H1 (cell line): ENCODE data around the gene ITPR1. TPM values are rescaled to one million over a fixed set of nuclear protein-coding genes. Genes with fewer than 3 reads are reported as not detected.

Source experiments
- CTCF ChIA-PET: fragments of 300-600 bp; sonication (Branson Sonifier 250); formaldehyde crosslinking; loops from one replicate; lab custom pipeline; 2021; ENCODE audit not compliant: partially characterized antibody; lab: Charles Lee
- POLR2A ChIA-PET: fragments of 300-600 bp; sonication (Branson Sonifier 250); formaldehyde crosslinking; loops from one replicate; lab custom pipeline; 2021; ENCODE audit warnings: inconsistent platforms; ENCODE audit not compliant: partially characterized antibody; lab: Charles Lee
- DNase-seq, 2 experiments: peaks; one replicate each; pipeline versions ENCODE4 v3.0.0 to v3.0.0-alpha.2; 2010 to 2022; ENCODE audit warnings: low spot score in 2 of 2, low read depth in 1 of 2, mixed read lengths in 1 of 2
- FAIRE-seq: peaks from 2 replicates; lab custom pipeline; 2011; peaks lifted over from hg19 to GRCh38; lab: Jason Lieb, UNC
- H2AFZ ChIP-seq: 2 replicates; pipeline ENCODE4 v1.8.1; 2012; ENCODE audit warnings: low read length, inconsistent platforms
- H2AK5ac ChIP-seq: 2 replicates; pipeline ENCODE4 v1.6.1; 2013; ENCODE audit warnings: low read depth, low read length
- H2BK120ac ChIP-seq: replicated peaks from 2 replicates; pipeline ENCODE3; 2013; ENCODE audit warnings: low read depth, low read length, inconsistent platforms
- H2BK12ac ChIP-seq: 2 replicates; pipeline ENCODE4 v1.6.1; 2013; ENCODE audit warnings: low read depth, low read length
- H2BK15ac ChIP-seq: 2 replicates; pipeline ENCODE4 v1.6.1; 2013; ENCODE audit warnings: low read length
- H2BK20ac ChIP-seq: 2 replicates; pipeline ENCODE4 v1.6.1; 2013; ENCODE audit warnings: low read length
- H2BK5ac ChIP-seq: 2 replicates; pipeline ENCODE4 v1.6.1; 2013; ENCODE audit warnings: low read depth, low read length
- H3K14ac ChIP-seq: 2 replicates; pipeline ENCODE4 v1.6.1; 2013; ENCODE audit warnings: inconsistent platforms; ENCODE audit not compliant: insufficient read length
- H3K18ac ChIP-seq: 2 replicates; pipeline ENCODE4 v1.6.1; 2013; ENCODE audit warnings: low read length; ENCODE audit errors: extremely low read depth
- H3K23ac ChIP-seq: 2 replicates; pipeline ENCODE4 v1.6.1; 2013; ENCODE audit warnings: inconsistent platforms; ENCODE audit not compliant: insufficient read length
- H3K23me2 ChIP-seq: 2 replicates; pipeline ENCODE4 v1.6.1; 2013; ENCODE audit warnings: low read depth, low read length
- H3K27ac ChIP-seq: 2 replicates; pipeline ENCODE4 v1.6.1; 2011; ENCODE audit warnings: low read depth, low read length, inconsistent platforms
- H3K27me3 ChIP-seq, 4 experiments: replicated peaks in 1 of 4; 1 replicate in 1 of 4; 2 replicates in 3 of 4; pipeline versions ENCODE4 v1.6.1 to v1.8.1; 2011 to 2013; ENCODE audit warnings: low read length in 3 of 4, mild to moderate bottlenecking in 3 of 4, inconsistent platforms in 2 of 4, mixed read lengths in 2 of 4, moderate library complexity in 1 of 4; ENCODE audit not compliant: control insufficient read depth in 3 of 4, insufficient read depth in 3 of 4; ENCODE audit errors: extremely low read depth in 1 of 4
- H3K36me3 ChIP-seq, 4 experiments: 2 replicates each; pipeline versions ENCODE4 v1.6.1 to v1.8.1; 2011 to 2013; ENCODE audit warnings: mild to moderate bottlenecking in 4 of 4, low read length in 3 of 4, moderate library complexity in 2 of 4, control low read depth in 1 of 4, inconsistent platforms in 1 of 4; ENCODE audit not compliant: insufficient read depth in 4 of 4, control insufficient read depth in 2 of 4
- H3K4ac ChIP-seq: replicated peaks from 2 replicates; pipeline ENCODE3; 2013; ENCODE audit warnings: low read length, low read depth, mixed read lengths, inconsistent platforms; ENCODE audit not compliant: insufficient read length
- H3K4me1 ChIP-seq, 4 experiments: replicated peaks in 1 of 4; 1 replicate in 1 of 4; 2 replicates in 3 of 4; pipeline versions ENCODE4 v1.6.1 to v1.8.1; 2011 to 2013; ENCODE audit warnings: low read length in 3 of 4, inconsistent platforms in 2 of 4, mixed read lengths in 1 of 4; ENCODE audit not compliant: insufficient read depth in 4 of 4, control insufficient read depth in 3 of 4
- H3K4me2 ChIP-seq, 2 experiments: 2 replicates each; pipeline versions ENCODE4 v1.6.1 to v1.8.1; 2011 to 2013; ENCODE audit warnings: low read depth in 2 of 2, low read length in 2 of 2, control low read depth in 1 of 2, inconsistent platforms in 1 of 2, mild to moderate bottlenecking in 1 of 2; ENCODE audit not compliant: insufficient read depth in 1 of 2
- H3K4me3 ChIP-seq, 4 experiments: fragments of 200-600, 300-600 bp in 1 of 4; sonication (generic), shearing (Covaris generic), sonication (Bioruptor Twin) in 1 of 4; 2 replicates each; pipeline versions ENCODE4 v1.5.1 to v1.8.1; 2011 to 2016; ENCODE audit warnings: low read length in 4 of 4, low read depth in 3 of 4, control low read depth in 2 of 4, inconsistent platforms in 2 of 4, mild to moderate bottlenecking in 2 of 4, mixed read lengths in 1 of 4, moderate library complexity in 1 of 4; ENCODE audit not compliant: insufficient read depth in 2 of 4; ENCODE audit errors: extremely low read depth in 1 of 4
- H3K56ac ChIP-seq: replicated peaks from 2 replicates; pipeline ENCODE3; 2013; ENCODE audit warnings: low read depth, mild to moderate bottlenecking, mixed read lengths, low read length, inconsistent platforms; ENCODE audit not compliant: insufficient read length
- H3K79me1 ChIP-seq: 2 replicates; pipeline ENCODE4 v1.6.1; 2013; ENCODE audit warnings: low read depth, low read length, control low read depth
- H3K79me2 ChIP-seq, 2 experiments: 2 replicates each; pipeline versions ENCODE4 v1.6.1 to v1.8.1; 2012 to 2013; ENCODE audit warnings: low read length in 2 of 2, mild to moderate bottlenecking in 2 of 2, inconsistent platforms in 1 of 2; ENCODE audit not compliant: insufficient read depth in 2 of 2, control insufficient read depth in 1 of 2
- H3K9ac ChIP-seq, 4 experiments: replicated peaks in 1 of 4; 1 replicate in 1 of 4; 2 replicates in 3 of 4; pipeline versions ENCODE4 v1.6.1 to v1.8.1; 2011 to 2013; ENCODE audit warnings: low read depth in 3 of 4, low read length in 3 of 4, control low read depth in 2 of 4, mild to moderate bottlenecking in 2 of 4, moderate library complexity in 2 of 4, inconsistent platforms in 1 of 4; ENCODE audit errors: extremely low read depth in 1 of 4
- H3K9me3 ChIP-seq, 2 experiments: 2 replicates each; pipeline versions ENCODE4 v1.6.1 to v1.8.1; 2012 to 2013; ENCODE audit warnings: mild to moderate bottlenecking in 2 of 2, moderate library complexity in 2 of 2, control low read depth in 1 of 2, inconsistent platforms in 1 of 2, low read depth in 1 of 2, low read length in 1 of 2, mixed read lengths in 1 of 2; ENCODE audit not compliant: insufficient read depth in 2 of 2
- H4K20me1 ChIP-seq, 2 experiments: replicated peaks in 1 of 2; 2 replicates each; pipeline versions ENCODE3 to v1.8.1; 2011 to 2013; ENCODE audit warnings: inconsistent platforms in 2 of 2, low read length in 2 of 2, mild to moderate bottlenecking in 1 of 2; ENCODE audit not compliant: insufficient read depth in 2 of 2, control insufficient read depth in 1 of 2
- H4K5ac ChIP-seq: 2 replicates; pipeline ENCODE4 v1.6.1; 2013; ENCODE audit warnings: low read length, low read depth, mixed read lengths, inconsistent platforms; ENCODE audit not compliant: insufficient read length
- H4K8ac ChIP-seq: 2 replicates; pipeline ENCODE4 v1.8.0; 2013; ENCODE audit warnings: mild to moderate bottlenecking, moderate library complexity, low read length, inconsistent platforms; ENCODE audit not compliant: insufficient read depth; ENCODE audit errors: extremely low read depth
- H4K91ac ChIP-seq: replicated peaks from 2 replicates; pipeline ENCODE3; 2013; ENCODE audit warnings: low read length, mixed read lengths, inconsistent platforms; ENCODE audit not compliant: insufficient read length
- CTCF ChIP-seq, 3 experiments: IDR thresholded peaks; 1 replicate in 2 of 3; 2 replicates in 1 of 3; pipeline versions ENCODE4 v1.5.1 to v1.6.1; 2011; ENCODE audit warnings: low read length in 3 of 3, mild to moderate bottlenecking in 3 of 3, inconsistent platforms in 2 of 3, low read depth in 1 of 3, moderate library complexity in 1 of 3; ENCODE audit not compliant: insufficient read depth in 1 of 3; ENCODE audit errors: control extremely low read depth in 1 of 3
- FOSL1 ChIP-seq: IDR thresholded peaks from 2 replicates; pipeline ENCODE4 v1.6.1; 2011; ENCODE audit warnings: mild to moderate bottlenecking, low read depth, low read length, moderate library complexity; ENCODE audit not compliant: insufficient read depth
- JUND ChIP-seq: IDR thresholded peaks from 2 replicates; pipeline ENCODE4 v1.6.1; 2011; ENCODE audit warnings: mild to moderate bottlenecking, improper control_type of control experiment, low read length
- KDM5A ChIP-seq: fragments of 200-600 bp; IDR thresholded peaks from 2 replicates; pipeline ENCODE4 v1.7.1; 2012; ENCODE audit warnings: mild to moderate bottlenecking, low read length, inconsistent platforms, mixed read lengths
- SP2 ChIP-seq: IDR thresholded peaks from 2 replicates; pipeline ENCODE4 v1.6.1; 2012; ENCODE audit warnings: mild to moderate bottlenecking, low read length, inconsistent platforms
- polyA plus RNA-seq, 7 experiments: library from polyadenylated mRNA; depleted of rRNA in 3 of 7; stranded (reverse) in 5 of 7; unstranded in 2 of 7; fragments of >200 nt in 5 of 7; fragments of 200-250 nt in 2 of 7; gene quantifications; 1 replicate in 5 of 7; 2 replicates in 1 of 7; 4 replicates in 1 of 7; pipeline versions ENCODE4 v1.2.1 to v1.2.3, GENCODE V29; 2011 to 2013; ENCODE audit warnings: missing spikeins in 2 of 7, mixed read lengths in 2 of 7
- total RNA-seq: library from RNA; stranded (reverse); fragmentation: NEBNext Ultra II Directional; extraction: Animal tissue kit (Norgen Biotek cat#: 25700); gene quantifications from 2 replicates; pipeline ENCODE4 v1.2.1, GENCODE V29; 2021

Gene ITPR1
- total and polyA plus RNA-seq, 2 of the 8 experiments (the other 6 are each of a cell fraction or from before 2014, with no cell fraction given) = 2.5 to 16.3 TPM

GRCh38 chr3:4853749-4854140, 360.6 kb downstream of the ITPR1 start:
- FAIRE-seq = no peak
- H3K27me3 ChIP-seq = no peaks in the 10 kb centered on the region

More at GRCh38 chr3:4853749-4854140, 360.6 kb downstream of the ITPR1 start:
- Histone ChIP-seq H2BK20ac (no peak overlapping the region), H2BK15ac (no peak overlapping the region), H4K91ac (no peak overlapping the region), H4K8ac (no peak overlapping the region), H2BK120ac (no peak overlapping the region), H3K9ac (no peak overlapping the region)
- DNase-seq = no peak
- TF ChIP-seq CTCF (IDR thresholded peaks at IDR 0.05; ENCODE audit: control extremely low read depth in 1 of 3, insufficient read depth in 1 of 3, low read depth in 1 of 3, low read length in 3 of 3) (no peak), SP2 (no peak), JUND (no peak), KDM5A (no peak), FOSL1 (no peak)
- TF ChIP-seq, all 59 proteins: peak for 0
- no peak overlapping the region for H2BK5ac ChIP-seq
- H3K9me3 ChIP-seq = no peaks in the 10 kb centered on the region
- H3K23me2 ChIP-seq = no peaks in the 10 kb centered on the region
- no peak overlapping the region for H3K27ac ChIP-seq
- H4K5ac ChIP-seq = no peak overlapping the region
- H3K4me2 ChIP-seq = no peak overlapping the region
- no peak overlapping the region for H3K23ac ChIP-seq
- no peaks in the 10 kb centered on the region for H4K20me1 ChIP-seq
- H2BK12ac ChIP-seq = no peak overlapping the region
- H3K4me3 ChIP-seq = no peak overlapping the region
- POLR2A ChIA-PET = no interaction called here
- no peaks in the 10 kb centered on the region for H3K79me2 ChIP-seq
- no peak overlapping the region for H3K18ac ChIP-seq
- H3K4ac ChIP-seq = no peak overlapping the region
- H3K4me1 ChIP-seq = no peaks in the 10 kb centered on the region
- CTCF ChIA-PET = no interaction called here
- no peak overlapping the region for H2AK5ac ChIP-seq
- no peaks in the 10 kb centered on the region for H3K36me3 ChIP-seq
- H3K79me1 ChIP-seq = no peaks in the 10 kb centered on the region
- H2AFZ ChIP-seq = 0 out of 2 replicates have a peak overlapping the region, but pooled peaks have one; percentile 50
- no peak overlapping the region for H3K14ac ChIP-seq
- H3K56ac ChIP-seq = no peak overlapping the region
